GM12892 (cell line): ENCODE measurements around the gene KCNK2.

ENCODE experiments used
- POLR2A ChIP-seq: IDR thresholded peaks from 2 replicates; pipeline ENCODE4 v1.6.1; 2011; ENCODE audit warnings: low read depth, low read length, control low read depth
- POLR2AphosphoS5 ChIP-seq: IDR thresholded peaks from 2 replicates; pipeline ENCODE4 v1.6.1; 2011; ENCODE audit warnings: low read depth, low read length, control low read depth

DNA sequence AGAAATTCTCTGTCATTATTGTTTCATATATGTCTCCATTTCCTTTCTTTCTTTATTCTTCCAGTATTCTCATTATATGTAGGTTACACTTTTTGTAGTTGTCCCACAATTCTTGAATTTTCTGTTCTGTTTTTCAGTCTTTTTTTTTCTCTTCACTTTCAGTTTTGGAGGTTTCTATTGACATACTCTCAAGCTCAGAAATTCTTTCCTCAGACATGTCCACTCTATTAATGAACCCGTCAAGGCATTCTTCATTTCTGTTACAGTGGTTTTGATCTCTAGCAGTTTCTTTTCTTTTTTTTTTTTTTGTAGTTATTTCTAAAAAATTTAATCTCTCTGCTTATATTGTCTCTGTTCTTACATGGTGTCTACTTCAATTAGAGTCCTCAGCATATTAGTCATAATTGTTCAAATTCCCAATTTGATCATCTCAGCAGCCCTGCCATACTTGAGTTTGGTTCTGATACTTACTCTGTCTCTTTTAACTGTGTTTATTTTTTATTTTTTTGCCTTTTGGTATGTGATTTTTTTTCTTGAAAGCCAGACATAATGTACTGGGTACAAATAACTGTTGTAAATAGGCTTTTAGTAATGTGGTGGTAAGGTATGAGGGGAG, 49.5 kb upstream of the KCNK2 start:
- TF ChIP-seq POLR2AphosphoS5 (no peak), POLR2A (no peak)
